ENCODE data around the gene IFITM1.

GRCh38 chr11:284105-285020, 29.5 kb upstream of the IFITM1 start:
- TF ChIP-seq, protein P1, sequence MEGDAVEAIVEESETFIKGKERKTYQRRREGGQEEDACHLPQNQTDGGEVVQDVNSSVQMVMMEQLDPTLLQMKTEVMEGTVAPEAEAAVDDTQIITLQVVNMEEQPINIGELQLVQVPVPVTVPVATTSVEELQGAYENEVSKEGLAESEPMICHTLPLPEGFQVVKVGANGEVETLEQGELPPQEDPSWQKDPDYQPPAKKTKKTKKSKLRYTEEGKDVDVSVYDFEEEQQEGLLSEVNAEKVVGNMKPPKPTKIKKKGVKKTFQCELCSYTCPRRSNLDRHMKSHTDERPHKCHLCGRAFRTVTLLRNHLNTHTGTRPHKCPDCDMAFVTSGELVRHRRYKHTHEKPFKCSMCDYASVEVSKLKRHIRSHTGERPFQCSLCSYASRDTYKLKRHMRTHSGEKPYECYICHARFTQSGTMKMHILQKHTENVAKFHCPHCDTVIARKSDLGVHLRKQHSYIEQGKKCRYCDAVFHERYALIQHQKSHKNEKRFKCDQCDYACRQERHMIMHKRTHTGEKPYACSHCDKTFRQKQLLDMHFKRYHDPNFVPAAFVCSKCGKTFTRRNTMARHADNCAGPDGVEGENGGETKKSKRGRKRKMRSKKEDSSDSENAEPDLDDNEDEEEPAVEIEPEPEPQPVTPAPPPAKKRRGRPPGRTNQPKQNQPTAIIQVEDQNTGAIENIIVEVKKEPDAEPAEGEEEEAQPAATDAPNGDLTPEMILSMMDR (CRISPR knock-in tag; IDR thresholded peaks at IDR 0.05): no peak
- no peak for TF ChIP-seq ZEB1 (IDR thresholded peaks at IDR 0.05; ENCODE audit: insufficient replicate concordance, low read depth)
- TF ChIP-seq ZKSCAN1 (IDR thresholded peaks at IDR 0.05; ENCODE audit: low read length): no peak
- TF ChIP-seq HOXA7 (CRISPR knock-in tag; IDR thresholded peaks at IDR 0.05): no peak
- no peak for TF ChIP-seq HCFC1 (IDR thresholded peaks at IDR 0.05; ENCODE audit: low read depth, low read length)
- no peak for TF ChIP-seq CREB1 (IDR thresholded peaks at IDR 0.05)
- TF ChIP-seq CREB1 (CRISPR knock-in tag; IDR thresholded peaks at IDR 0.05): no peak
- TF ChIP-seq ZNF703 (CRISPR knock-in tag; IDR thresholded peaks at IDR 0.05; ENCODE audit: borderline replicate concordance): no peak
- TF ChIP-seq ZNF138 (CRISPR knock-in tag; IDR thresholded peaks at IDR 0.05; ENCODE audit: low read depth): no peak
- no peak for TF ChIP-seq ZNF432 (CRISPR knock-in tag; IDR thresholded peaks at IDR 0.05; ENCODE audit: borderline replicate concordance)
- no peak for TF ChIP-seq ZNF274 (CRISPR knock-in tag; IDR thresholded peaks at IDR 0.05)
- no peak for TF ChIP-seq MED8 (CRISPR knock-in tag; IDR thresholded peaks at IDR 0.05; ENCODE audit: insufficient replicate concordance)
